Large intestine (tissue), 3 donors: ENCODE data around the gene HCN2. TPM values are rescaled to one million over a fixed set of nuclear protein-coding genes. Genes with fewer than 3 reads are reported as not detected.
"Not testable (repeated sequence)": the region's sequence is repeated elsewhere in the genome, so short reads cannot be mapped to it uniquely, and the experiment has no call there.

Source experiments
- DNase-seq, 2 donors: peaks; one replicate each; pipeline versions ENCODE4 v3.0.0 to v3.0.0-alpha.2; 2013
- H3K27ac ChIP-seq: one replicate; pipeline ENCODE4 v1.5.1; 2013; ENCODE audit warnings: low read length
- H3K27me3 ChIP-seq: 2 replicates; pipeline ENCODE4 v1.6.1; 2013; ENCODE audit warnings: low read length; ENCODE audit not compliant: control insufficient read depth, insufficient read depth
- H3K36me3 ChIP-seq: 2 replicates; pipeline ENCODE4 v1.6.1; 2013; ENCODE audit warnings: low read length; ENCODE audit not compliant: control insufficient read depth, insufficient read depth
- H3K4me1 ChIP-seq: one replicate; pipeline ENCODE4 v1.6.1; 2013; ENCODE audit warnings: low read length; ENCODE audit not compliant: control insufficient read depth, insufficient read depth
- H3K4me3 ChIP-seq: one replicate; pipeline ENCODE4 v1.5.1; 2013; ENCODE audit warnings: low read length
- H3K9me3 ChIP-seq: one replicate; pipeline ENCODE4 v1.6.1; 2013; ENCODE audit warnings: mild to moderate bottlenecking, low read depth, low read length, moderate library complexity; ENCODE audit not compliant: control insufficient read depth
- WGBS: methylation state at CpG from one replicate; pipeline ENCODE4 v1.1.5; 2013; ENCODE audit warnings: low lambda C conversion rate; ENCODE audit not compliant: insufficient coverage; 5-methylcytosine and 5-hydroxymethylcytosine counted together
- polyA plus RNA-seq: library from polyadenylated mRNA; unstranded; fragments of 120-200 nt; gene quantifications from one replicate; pipeline ENCODE4 v1.2.1, GENCODE V29; 2013

HCN2 gene
- polyA plus RNA-seq, 1 donor: 0.76 TPM

DNA sequence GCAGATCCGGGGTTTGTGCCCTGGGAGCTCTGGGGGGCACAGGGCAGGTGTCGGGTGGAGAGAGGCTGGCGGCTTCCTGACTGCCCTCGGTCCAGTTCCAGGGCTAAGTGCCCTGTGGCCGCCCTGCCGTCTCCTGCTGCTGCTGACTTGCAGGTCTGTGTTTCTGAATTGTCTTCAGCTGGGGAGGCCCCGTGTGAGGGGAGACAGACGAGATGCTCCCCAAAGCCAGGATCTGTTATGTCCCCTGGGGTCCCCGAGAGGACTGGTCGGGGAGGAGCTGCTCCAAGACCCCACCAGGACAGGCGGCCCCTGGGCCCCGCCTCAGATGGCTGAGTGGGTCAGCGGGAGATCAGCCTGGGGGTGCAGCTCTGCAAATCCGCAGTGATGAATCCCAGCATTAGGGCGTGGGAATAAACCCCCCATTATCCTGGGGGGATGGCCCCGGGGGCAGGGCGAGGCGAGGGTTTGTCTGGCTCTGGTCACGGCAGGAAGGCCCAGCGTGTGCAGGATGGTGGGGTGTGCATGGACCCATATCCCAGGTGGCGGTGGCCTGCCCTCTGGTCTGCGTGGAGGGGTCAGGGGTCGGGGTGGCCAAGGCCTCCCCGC lies 4.7 kb downstream of the HCN2 start:
- Histone ChIP-seq H3K27me3 (peaks cover 51% of the 10 kb centered on the region), H3K4me1 (no peaks in the 10 kb centered on the region), H3K36me3 (no peaks in the 10 kb centered on the region), H3K9me3 (peaks cover 17% of the 10 kb centered on the region), H3K27ac (no peak overlapping the region), H3K4me3 (no peak overlapping the region)
- no peak for DNase-seq
- WGBS: no CpG with 5 or more reads among the region's 24 CpGs

GRCh38 chr19:595326-596262 lies 5.9 kb downstream of the HCN2 start:
- WGBS: no CpG with 5 or more reads among the region's 42 CpGs
- Histone ChIP-seq H3K4me3 (no peak overlapping the region), H3K36me3 (no peaks in the 10 kb centered on the region)

DNA sequence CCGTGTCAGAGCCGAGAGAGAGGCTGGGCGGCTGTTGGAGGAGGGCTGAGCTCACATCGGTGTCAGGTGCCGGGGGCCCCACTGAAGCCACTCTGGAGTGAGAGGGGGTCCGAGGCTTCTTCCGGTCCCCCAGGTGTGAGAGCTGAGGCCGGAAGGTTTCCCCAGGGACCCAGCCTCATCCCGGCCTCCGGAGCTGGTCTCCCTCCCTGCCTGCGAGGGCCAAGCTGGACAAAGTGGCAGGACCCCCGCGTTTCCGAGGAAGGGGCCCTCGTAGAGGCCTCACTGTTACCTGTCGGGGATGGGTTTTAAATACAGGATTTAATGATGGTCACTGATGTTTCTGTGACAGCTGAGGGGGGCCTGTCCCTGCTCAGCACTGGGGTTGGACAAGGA lies 6.6 kb downstream of the HCN2 start:
- DNase-seq: no peak
- WGBS: no CpG with 5 or more reads among the region's 16 CpGs
- H3K27ac ChIP-seq: no peak overlapping the region
- peaks cover 15% of the 10 kb centered on the region for H3K9me3 ChIP-seq
- no peaks in the 10 kb centered on the region for H3K36me3 ChIP-seq
- peaks cover 43% of the 10 kb centered on the region for H3K27me3 ChIP-seq
- H3K4me1 ChIP-seq: no peaks in the 10 kb centered on the region
- H3K4me3 ChIP-seq: no peak overlapping the region

More at GRCh38 chr19:595326-596262, 5.9 kb downstream of the HCN2 start:
- Histone ChIP-seq H3K27me3 (peaks cover 50% of the 10 kb centered on the region), H3K9me3 (peaks cover 17% of the 10 kb centered on the region), H3K4me1 (no peaks in the 10 kb centered on the region), H3K27ac (no peak overlapping the region)
- DNase-seq: no peak

GRCh38 chr19:597406-598315 lies 8.0 kb downstream of the HCN2 start:
- Histone ChIP-seq H3K4me3 (no peak overlapping the region), H3K27ac (no peak overlapping the region), H3K4me1 (no peaks in the 10 kb centered on the region), H3K27me3 (peaks cover 29% of the 10 kb centered on the region), H3K36me3 (no peaks in the 10 kb centered on the region), H3K9me3 (peaks cover 19% of the 10 kb centered on the region)
- 62% methylated on average over 2 of the region's 18 CpGs for WGBS
- no peak for DNase-seq

GRCh38 chr19:601310-601709 lies 11.6 kb downstream of the HCN2 start:
- no peaks in the 10 kb centered on the region for H3K4me1 ChIP-seq
- peaks cover 4% of the 10 kb centered on the region for H3K27me3 ChIP-seq
- DNase-seq: no peak
- H3K9me3 ChIP-seq: peaks cover 22% of the 10 kb centered on the region
- no peaks in the 10 kb centered on the region for H3K36me3 ChIP-seq
- no peak overlapping the region for H3K27ac ChIP-seq
- WGBS: 100% methylated on average over 1 of the region's 28 CpGs
- H3K4me3 ChIP-seq: no peak overlapping the region

- peaks cover 22% of the 10 kb centered on the region for H3K9me3 ChIP-seq
- no peak overlapping the region for H3K27ac ChIP-seq
- H3K4me1 ChIP-seq: no peaks in the 10 kb centered on the region
- H3K4me3 ChIP-seq: no peak overlapping the region
- no peaks in the 10 kb centered on the region for H3K36me3 ChIP-seq
- peaks cover 3% of the 10 kb centered on the region for H3K27me3 ChIP-seq
- no CpG with 5 or more reads among the region's 25 CpGs for WGBS
- DNase-seq: no peak
Observed at GRCh38 chr19:601790-602189, 12.1 kb downstream of the HCN2 start.

DNA sequence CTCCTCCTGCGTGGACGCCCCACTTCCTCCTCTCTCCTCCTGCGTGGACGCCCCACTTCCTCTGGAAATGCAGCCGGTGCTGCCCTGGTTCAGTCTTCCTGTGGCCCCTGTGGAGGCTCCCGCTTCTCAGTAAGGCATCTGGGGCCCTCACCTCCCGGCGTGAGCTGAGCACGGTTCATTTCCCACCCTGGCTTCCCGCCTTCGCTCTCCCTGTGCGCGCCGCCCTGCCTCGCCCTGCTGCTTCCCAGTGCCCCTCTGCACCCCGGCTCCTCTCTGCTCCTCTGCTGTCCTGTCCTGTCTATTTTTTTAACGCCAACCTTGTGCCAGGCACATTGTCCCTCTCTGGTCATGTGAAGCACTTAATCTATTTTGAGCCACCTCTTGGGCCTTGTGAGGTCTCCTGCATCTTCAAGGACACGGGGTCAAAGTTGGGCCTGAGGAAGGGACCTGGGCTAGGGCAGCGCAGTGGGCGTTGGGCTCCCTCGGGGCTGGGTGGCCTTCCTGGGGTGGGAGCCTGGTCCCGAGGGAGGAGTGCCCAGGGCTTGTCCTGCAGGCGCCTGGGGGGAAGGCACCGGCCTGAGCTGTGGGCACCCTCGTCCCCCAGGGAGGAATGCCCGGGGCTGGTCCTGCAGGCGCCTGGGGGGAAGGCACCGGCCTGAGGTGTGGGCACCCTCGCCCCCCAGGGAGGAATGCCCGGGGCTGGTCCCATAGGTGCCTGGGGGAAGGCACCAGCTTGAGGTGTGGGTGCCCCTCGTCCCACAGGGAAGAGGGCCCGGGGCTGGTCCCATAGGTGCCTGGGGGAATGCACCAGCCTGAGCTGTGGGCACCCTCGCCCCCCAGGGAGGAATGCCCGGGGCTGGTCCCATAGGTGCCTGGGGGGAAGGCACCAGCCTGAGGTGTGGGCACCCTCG lies 13.0 kb downstream of the HCN2 start:
- H3K4me1 ChIP-seq: no peaks in the 10 kb centered on the region
- H3K9me3 ChIP-seq: peaks cover 21% of the 10 kb centered on the region
- no peaks in the 10 kb centered on the region for H3K27me3 ChIP-seq
- no peak overlapping the region for H3K27ac ChIP-seq
- H3K4me3 ChIP-seq: no peak overlapping the region
- H3K36me3 ChIP-seq: no peaks in the 10 kb centered on the region
- WGBS: no CpG with 5 or more reads among the region's 35 CpGs
- no peak for DNase-seq

GRCh38 chr19:603302-603639 lies 13.6 kb downstream of the HCN2 start:
- WGBS: no CpG with 5 or more reads among the region's 13 CpGs
- not testable (repeated sequence) for H3K27me3 ChIP-seq, H3K4me1 ChIP-seq, H3K27ac ChIP-seq, H3K4me3 ChIP-seq, DNase-seq, H3K36me3 ChIP-seq
- peaks cover 20% of the 10 kb centered on the region for H3K9me3 ChIP-seq

- not testable (repeated sequence) for H3K27ac ChIP-seq, H3K27me3 ChIP-seq, H3K4me1 ChIP-seq, H3K4me3 ChIP-seq, DNase-seq, H3K36me3 ChIP-seq
- no CpG with 5 or more reads among the region's 20 CpGs for WGBS
- peaks cover 20% of the 10 kb centered on the region for H3K9me3 ChIP-seq
Observed at GRCh38 chr19:603779-604178, 14.1 kb downstream of the HCN2 start.
